KG1 (cell line): ENCODE results near the gene TINCR.

ENCODE experiments used
- DNase-seq: peaks from one replicate; lab custom pipeline; 2025; lab: John Stamatoyannopoulos, UW

The TINCR gene

GRCh38 chr19:5588906-5589676, 21.3 kb upstream of the TINCR start:
- no peak for DNase-seq

- no peak for DNase-seq
Observed at GRCh38 chr19:5588441-5588840, 20.7 kb upstream of the TINCR start.

- DNase-seq = no peak
Observed at GRCh38 chr19:5587661-5588060, 19.9 kb upstream of the TINCR start.

- no peak for DNase-seq
Observed at GRCh38 chr19:5587071-5587455, 19.3 kb upstream of the TINCR start.

GRCh38 chr19:5586300-5587070, 18.7 kb upstream of the TINCR start:
- DNase-seq = no peak

- DNase-seq = no peak
Observed at GRCh38 chr19:5585461-5586299, 17.9 kb upstream of the TINCR start.

GRCh38 chr19:5580161-5580571, 12.4 kb upstream of the TINCR start:
- no peak for DNase-seq

- DNase-seq = no peak
Observed at GRCh38 chr19:5579697-5580096, 11.9 kb upstream of the TINCR start.

- no peak for DNase-seq
Observed at GRCh38 chr19:5579286-5579685, 11.5 kb upstream of the TINCR start.

GRCh38 chr19:5578097-5578846, 10.5 kb upstream of the TINCR start:
- DNase-seq = peak; percentile 8

- no peak for DNase-seq
Observed at GRCh38 chr19:5575590-5575989, 7.8 kb upstream of the TINCR start.

GRCh38 chr19:5572556-5573286, 5.0 kb upstream of the TINCR start:
- no peak for DNase-seq

GRCh38 chr19:5571777-5572176, 4.0 kb upstream of the TINCR start:
- DNase-seq = no peak

GRCh38 chr19:5567970-5568407, 236 bp upstream of the TINCR start:
- DNase-seq = no peak

- DNase-seq = no peak
Observed at GRCh38 chr19:5564930-5565329, 2.8 kb downstream of the TINCR start.

- DNase-seq = no peak
Observed at GRCh38 chr19:5563935-5564612, 3.7 kb downstream of the TINCR start.

- no peak for DNase-seq
Observed at GRCh38 chr19:5563008-5563431, 4.7 kb downstream of the TINCR start.

GRCh38 chr19:5562280-5562679, 5.5 kb downstream of the TINCR start:
- no peak for DNase-seq

GRCh38 chr19:5561559-5561958, 6.2 kb downstream of the TINCR start:
- no peak for DNase-seq

GRCh38 chr19:5560156-5560555, 7.6 kb downstream of the TINCR start:
- DNase-seq = no peak

GRCh38 chr19:5559804-5560133, 8.0 kb downstream of the TINCR start:
- DNase-seq = no peak
